GM19463 (cell line): ENCODE data around the gene TMEM132D.

ENCODE experiments used
- ATAC-seq: cut with Tn5 transposase; IDR thresholded peaks from one replicate; pipeline ENCODE4 v1.9.1; 2021; ENCODE audit warnings: mild to moderate bottlenecking, moderate library complexity; ENCODE audit not compliant: unreplicated experiment

The TMEM132D gene

GRCh38 chr12:129750421-129750820 is 153.4 kb downstream of the TMEM132D start:
- ATAC-seq: no peak

GRCh38 chr12:129746318-129746717 is 157.5 kb downstream of the TMEM132D start:
- no peak for ATAC-seq

GRCh38 chr12:129729170-129729569 is 174.7 kb downstream of the TMEM132D start:
- ATAC-seq: no peak

GRCh38 chr12:129727100-129727499 is 176.7 kb downstream of the TMEM132D start:
- ATAC-seq: no peak

- ATAC-seq: no peak
Measured at GRCh38 chr12:129723260-129723659, 180.6 kb downstream of the TMEM132D start.

GRCh38 chr12:129720618-129721017 is 183.2 kb downstream of the TMEM132D start:
- no peak for ATAC-seq

- ATAC-seq: no peak
Measured at GRCh38 chr12:129719416-129719815, 184.4 kb downstream of the TMEM132D start.

GRCh38 chr12:129717438-129717837 is 186.4 kb downstream of the TMEM132D start:
- no peak for ATAC-seq

GRCh38 chr12:129716825-129717224 is 187.0 kb downstream of the TMEM132D start:
- ATAC-seq: no peak

GRCh38 chr12:129706716-129707115 is 197.1 kb downstream of the TMEM132D start:
- ATAC-seq: no peak

GRCh38 chr12:129704232-129704830 is 199.5 kb downstream of the TMEM132D start:
- no peak for ATAC-seq

GRCh38 chr12:129701631-129702101 is 202.2 kb downstream of the TMEM132D start:
- ATAC-seq: no peak

- ATAC-seq: no peak
Measured at GRCh38 chr12:129700036-129700435, 203.8 kb downstream of the TMEM132D start.

GRCh38 chr12:129696926-129697325 is 206.9 kb downstream of the TMEM132D start:
- ATAC-seq: no peak

GRCh38 chr12:129696405-129696804 is 207.4 kb downstream of the TMEM132D start:
- ATAC-seq: no peak

- no peak for ATAC-seq
Measured at GRCh38 chr12:129693731-129694130, 210.1 kb downstream of the TMEM132D start.

GRCh38 chr12:129687731-129688130 is 216.1 kb downstream of the TMEM132D start:
- ATAC-seq: no peak

GRCh38 chr12:129681830-129682229 is 222.0 kb downstream of the TMEM132D start:
- ATAC-seq: no peak

GRCh38 chr12:129681151-129681550 is 222.7 kb downstream of the TMEM132D start:
- no peak for ATAC-seq

GRCh38 chr12:129676411-129676810 is 227.4 kb downstream of the TMEM132D start:
- ATAC-seq: no peak

- no peak for ATAC-seq
Measured at GRCh38 chr12:129675947-129676346, 227.9 kb downstream of the TMEM132D start.

- ATAC-seq: no peak
Measured at GRCh38 chr12:129675496-129675895, 228.3 kb downstream of the TMEM132D start.

GRCh38 chr12:129673806-129674205 is 230.0 kb downstream of the TMEM132D start:
- ATAC-seq: no peak
